Retina (tissue), 1 donor: ENCODE measurements around the gene EEA1.
A peak's percentile ranks its signal among the peaks of the same experiment; 100 is the strongest.
"Not testable (repeated sequence)": the region's sequence is repeated elsewhere in the genome, so short reads cannot be mapped to it uniquely, and the experiment has no call there.

Experiments used
- DNase-seq: peaks from one replicate; pipeline ENCODE4 v3.0.0-alpha.2; 2016

EEA1 gene

GRCh38 chr12:92794356-92794755, 134.7 kb downstream of the EEA1 start:
- not testable (repeated sequence) for DNase-seq

GRCh38 chr12:92786045-92786444, 143.1 kb downstream of the EEA1 start:
- DNase-seq = no peak

GRCh38 chr12:92785563-92785950, 143.5 kb downstream of the EEA1 start:
- DNase-seq = no peak

GRCh38 chr12:92784797-92785562, 144.1 kb downstream of the EEA1 start:
- DNase-seq = peak; percentile 25

GRCh38 chr12:92784356-92784755, 144.7 kb downstream of the EEA1 start:
- no peak for DNase-seq

GRCh38 chr12:92779902-92780301, 149.2 kb downstream of the EEA1 start:
- DNase-seq = no peak

GRCh38 chr12:92778525-92778924, 150.6 kb downstream of the EEA1 start:
- DNase-seq = no peak

GRCh38 chr12:92775416-92775815, 153.7 kb downstream of the EEA1 start:
- DNase-seq = no peak

- DNase-seq = no peak
These were observed 158.1 kb downstream of the EEA1 start for GRCh38 chr12:92771001-92771400.

GRCh38 chr12:92769124-92769901, 159.8 kb downstream of the EEA1 start:
- DNase-seq = no peak

- no peak for DNase-seq
These were observed 163.2 kb downstream of the EEA1 start for GRCh38 chr12:92765871-92766270.

GRCh38 chr12:92764831-92765230, 164.3 kb downstream of the EEA1 start:
- peak; percentile 20 for DNase-seq

GRCh38 chr12:92762773-92763172, 166.3 kb downstream of the EEA1 start:
- DNase-seq = no peak

- no peak for DNase-seq
These were observed 169.3 kb downstream of the EEA1 start for GRCh38 chr12:92759634-92760268.

GRCh38 chr12:92757597-92758121, 171.4 kb downstream of the EEA1 start:
- no peak for DNase-seq

- no peak for DNase-seq
These were observed 172.0 kb downstream of the EEA1 start for GRCh38 chr12:92756898-92757596.

GRCh38 chr12:92753976-92754885, 174.9 kb downstream of the EEA1 start:
- no peak for DNase-seq

GRCh38 chr12:92749691-92750090, 179.4 kb downstream of the EEA1 start:
- DNase-seq = not testable (repeated sequence)

- no peak for DNase-seq
These were observed 181.9 kb downstream of the EEA1 start for GRCh38 chr12:92747151-92747550.

GRCh38 chr12:92745856-92746550, 183.1 kb downstream of the EEA1 start:
- DNase-seq = no peak

GRCh38 chr12:92743026-92743425, 186.1 kb downstream of the EEA1 start:
- DNase-seq = no peak
